Tibial nerve (tissue), 4 donors: ENCODE measurements around the gene PLBD1. TPM values are rescaled to one million over a fixed set of nuclear protein-coding genes. Genes with fewer than 3 reads are reported as not detected.

Experiments
- DNase-seq, 2 donors: peaks; one replicate each; pipeline ENCODE4 v3.0.0-alpha.2; 2019; ENCODE audit warnings: low spot score in 2 of 2
- H3K27ac ChIP-seq, 4 donors: fragments of 200-600 bp; sonication (generic) in 3 of 4; one replicate each; pipeline ENCODE4 v1.5.1; 2017 to 2019; ENCODE audit warnings: mild to moderate bottlenecking in 1 of 4
- H3K27me3 ChIP-seq, 2 donors: fragments of 200-600 bp; sonication (generic) in 1 of 2; one replicate each; pipeline versions ENCODE4 v1.5.1 to v1.6.0; 2017 to 2019
- H3K36me3 ChIP-seq, 3 donors: fragments of 200-600 bp; sonication (generic); one replicate each; pipeline ENCODE4 v1.5.1; 2018 to 2019
- H3K4me1 ChIP-seq, 4 donors: fragments of 200-600 bp; sonication (generic) in 3 of 4; one replicate each; pipeline ENCODE4 v1.5.1; 2017 to 2019
- H3K4me3 ChIP-seq, 4 donors: fragments of 200-600 bp; sonication (generic) in 3 of 4; one replicate each; pipeline ENCODE4 v1.5.1; 2017 to 2019; ENCODE audit warnings: mild to moderate bottlenecking in 1 of 4, moderate library complexity in 1 of 4
- H3K9me3 ChIP-seq, 4 donors: fragments of 200-600 bp; sonication (generic) in 3 of 4; one replicate each; pipeline ENCODE4 v1.5.1; 2017 to 2019
- CTCF ChIP-seq, 5 experiments: fragments of 200-600 bp in 3 of 5; fragments of 450-650 bp in 2 of 5; sonication (generic) in 3 of 5; IDR thresholded peaks; one replicate each; pipeline ENCODE4 v1.5.1; 2016 to 2019; ENCODE audit warnings: antibody characterized with exemption in 5 of 5, mild to moderate bottlenecking in 3 of 5, moderate library complexity in 2 of 5
- EP300 ChIP-seq, 2 donors: sonication (generic); formaldehyde crosslinking; IDR thresholded peaks; one replicate each; pipeline ENCODE4 v1.6.1; 2017; ENCODE audit warnings: antibody characterized with exemption in 2 of 2, mild to moderate bottlenecking in 1 of 2
- POLR2A ChIP-seq, 2 donors: fragments of 450-650 bp; IDR thresholded peaks; one replicate each; pipeline ENCODE4 v1.6.1; 2017; ENCODE audit warnings: antibody characterized with exemption in 2 of 2, mild to moderate bottlenecking in 2 of 2, moderate library complexity in 2 of 2
- WGBS, 2 donors: methylation state at CpG; one replicate each; pipeline ENCODE4 v1.1.5; 2018; 5-methylcytosine and 5-hydroxymethylcytosine counted together
- total RNA-seq, 4 donors: library from RNA; depleted of rRNA; stranded (reverse); fragments of >200 nt; gene quantifications; one replicate each; pipeline ENCODE4 v1.1.0, GENCODE V29; 2016

Gene PLBD1
- total RNA-seq, 4 donors from 2014 or later = 4.8 to 12.0 (median 8.6) TPM

DNA sequence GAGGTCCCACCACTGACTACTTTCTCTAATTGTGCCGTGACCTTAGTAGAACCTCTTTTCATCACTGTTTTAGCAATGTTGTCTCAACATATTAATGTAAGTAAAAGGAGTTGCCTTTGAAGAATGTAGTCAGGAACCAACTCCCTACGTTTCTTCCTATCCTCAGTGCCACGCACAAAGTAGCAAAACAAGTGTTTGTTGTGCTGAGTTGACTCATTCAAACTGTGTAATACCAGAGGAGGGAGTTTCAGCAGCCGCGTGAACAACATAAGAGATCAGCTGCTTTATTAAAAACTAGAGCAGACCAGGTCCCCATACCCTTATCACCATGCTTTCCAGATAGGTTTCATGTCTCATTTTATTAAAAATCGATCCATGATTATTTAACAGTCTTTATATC, 19.1 kb downstream of the PLBD1 start:
- no peaks in the 10 kb centered on the region for H3K4me1 ChIP-seq
- H3K36me3 ChIP-seq = peaks cover 0 to 4% (median 0%) of the 10 kb centered on the region in 3 donors
- TF ChIP-seq EP300 (IDR thresholded peaks at IDR 0.05) (no peak), CTCF (IDR thresholded peaks at IDR 0.05) (no peak), POLR2A (IDR thresholded peaks at IDR 0.05) (no peak)
- DNase-seq = no peak
- no peak overlapping the region for H3K4me3 ChIP-seq
- H3K27ac ChIP-seq = no peak overlapping the region
- H3K9me3 ChIP-seq = no peaks in the 10 kb centered on the region
- WGBS, 2 donors = 87 to 88% methylated on average over 6 of the region's 6 CpGs
- H3K27me3 ChIP-seq = no peaks in the 10 kb centered on the region

GRCh38 chr12:14547571-14547970, 20.1 kb downstream of the PLBD1 start:
- 91 to 94% methylated on average over 4 of the region's 4 CpGs for WGBS, 2 donors
- no peak for TF ChIP-seq POLR2A (IDR thresholded peaks at IDR 0.05)
- TF ChIP-seq CTCF (IDR thresholded peaks at IDR 0.05) = no peak
- Histone ChIP-seq H3K9me3 (no peaks in the 10 kb centered on the region), H3K36me3 (peaks cover 0 to 1% (median 0%) of the 10 kb centered on the region in 3 donors), H3K4me1 (no peaks in the 10 kb centered on the region), H3K4me3 (no peak overlapping the region), H3K27me3 (no peaks in the 10 kb centered on the region), H3K27ac (no peak overlapping the region)
- no peak for DNase-seq

GRCh38 chr12:14545144-14546124, 22.2 kb downstream of the PLBD1 start:
- no peak overlapping the region for H3K4me3 ChIP-seq
- H3K4me1 ChIP-seq = no peaks in the 10 kb centered on the region
- no peak for DNase-seq
- TF ChIP-seq CTCF (IDR thresholded peaks at IDR 0.05) = no peak
- TF ChIP-seq EP300 (IDR thresholded peaks at IDR 0.05) = no peak
- TF ChIP-seq POLR2A (IDR thresholded peaks at IDR 0.05) = no peak
- 84 to 86% methylated on average over 7 of the region's 7 CpGs for WGBS, 2 donors
- no peaks in the 10 kb centered on the region for H3K36me3 ChIP-seq
- H3K27me3 ChIP-seq = no peaks in the 10 kb centered on the region
- H3K9me3 ChIP-seq = no peaks in the 10 kb centered on the region
- H3K27ac ChIP-seq = no peak overlapping the region

DNA sequence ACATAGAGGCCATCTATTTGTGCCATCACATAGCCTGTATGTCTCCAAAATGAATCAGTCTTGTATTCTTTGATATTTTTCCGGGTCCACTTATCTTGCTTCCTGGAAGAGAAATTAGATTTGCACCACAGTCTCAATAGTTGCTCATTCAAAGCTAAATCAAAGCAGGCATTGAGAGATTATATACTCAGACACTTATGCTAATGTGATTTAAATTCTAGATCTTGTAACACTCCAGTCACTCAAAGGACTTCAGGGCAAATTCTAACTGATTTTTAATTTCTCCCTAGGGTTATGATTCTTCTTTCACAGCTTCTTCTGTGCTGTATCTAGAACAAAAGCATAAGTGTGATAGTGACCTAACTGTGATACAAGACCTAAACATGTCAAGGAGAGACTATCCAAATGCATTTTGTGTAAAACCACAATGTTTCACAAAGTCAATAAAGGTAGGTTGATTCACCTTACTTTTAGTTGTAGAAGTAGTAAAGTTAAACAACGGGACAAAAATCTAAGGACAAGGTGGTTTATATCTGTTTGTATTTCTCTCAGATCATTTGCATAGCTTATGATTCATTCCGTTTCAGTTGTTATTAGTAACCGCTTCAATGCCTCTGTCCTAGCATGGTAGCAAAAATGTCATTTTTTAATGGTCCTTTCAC, 26.8 kb downstream of the PLBD1 start:
- peaks cover 0 to 5% (median 0%) of the 10 kb centered on the region in 3 donors for H3K36me3 ChIP-seq
- no peak overlapping the region for H3K27ac ChIP-seq
- H3K9me3 ChIP-seq = no peaks in the 10 kb centered on the region
- no peaks in the 10 kb centered on the region for H3K4me1 ChIP-seq
- H3K4me3 ChIP-seq = no peak overlapping the region
- 68 to 73% methylated on average over 4 of the region's 4 CpGs for WGBS, 2 donors
- no peaks in the 10 kb centered on the region for H3K27me3 ChIP-seq
- DNase-seq = no peak
- no peak for TF ChIP-seq CTCF (IDR thresholded peaks at IDR 0.05)
- no peak for TF ChIP-seq POLR2A (IDR thresholded peaks at IDR 0.05)
- TF ChIP-seq EP300 (IDR thresholded peaks at IDR 0.05) = no peak

DNA sequence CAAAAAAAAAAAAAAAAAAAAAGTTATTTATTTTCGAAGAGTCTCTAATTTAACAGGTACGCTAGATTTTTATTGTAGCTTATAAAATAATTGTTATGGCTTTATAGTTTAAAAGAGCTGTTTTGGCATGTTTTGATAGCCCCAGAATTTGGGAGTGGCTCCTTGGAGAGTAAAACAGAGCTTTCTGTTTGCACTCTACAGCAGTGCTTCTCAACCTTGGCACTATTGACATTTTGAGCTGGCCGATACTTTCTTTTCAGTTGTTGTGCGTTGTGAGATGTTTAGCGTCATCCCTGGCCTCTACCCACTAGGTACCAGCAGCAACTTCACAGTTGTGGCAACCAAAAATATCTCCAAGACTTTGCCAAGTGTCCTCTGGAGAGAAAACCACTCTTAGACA, 30.6 kb downstream of the PLBD1 start:
- Histone ChIP-seq H3K36me3 (peaks cover 0 to 15% (median 0%) of the 10 kb centered on the region in 3 donors), H3K4me3 (no peak overlapping the region), H3K4me1 (no peaks in the 10 kb centered on the region), H3K27me3 (no peaks in the 10 kb centered on the region), H3K9me3 (no peaks in the 10 kb centered on the region), H3K27ac (no peak overlapping the region)
- DNase-seq = no peak
- no peak for TF ChIP-seq EP300 (IDR thresholded peaks at IDR 0.05)
- no peak for TF ChIP-seq CTCF (IDR thresholded peaks at IDR 0.05)
- TF ChIP-seq POLR2A (IDR thresholded peaks at IDR 0.05) = no peak
- WGBS, 2 donors = 87 to 88% methylated on average over 5 of the region's 5 CpGs
